NT2/D1 (cell line): ENCODE results near the gene CSTB.

Source experiments
- YY1 ChIP-seq: IDR thresholded peaks from 2 replicates; pipeline ENCODE4 v1.6.1; 2011; ENCODE audit not compliant: insufficient read length, insufficient read depth
- ZNF274 ChIP-seq: IDR thresholded peaks from 2 replicates; pipeline ENCODE4 v1.6.1; 2011; ENCODE audit warnings: mild to moderate bottlenecking, low read depth, low read length

- TF ChIP-seq ZNF274 (no peak), YY1 (no peak)
Measured at GRCh38 chr21:43749651-43750262, 26.4 kb downstream of the CSTB start.
